Osteoblast (primary cell): Measurements from ENCODE around the gene SUSD3. TPM values are rescaled to one million over a fixed set of nuclear protein-coding genes. Genes with fewer than 3 reads are reported as not detected.

ENCODE experiments used
- DNase-seq: peaks from one replicate; pipeline ENCODE4 v3.0.0; 2011; ENCODE audit warnings: low spot score, mixed read lengths; ENCODE audit not compliant: insufficient read length; ENCODE audit errors: missing footprints
- H2AFZ ChIP-seq: 2 replicates; pipeline ENCODE4 v1.6.0; 2011; ENCODE audit warnings: mild to moderate bottlenecking, low read length
- H3K27ac ChIP-seq: 2 replicates; pipeline ENCODE4 v1.5.1; 2011; ENCODE audit warnings: mild to moderate bottlenecking, low read depth, low read length, moderate library complexity
- H3K27me3 ChIP-seq: 2 replicates; pipeline ENCODE4 v1.6.0; 2012; ENCODE audit warnings: mild to moderate bottlenecking, control low read depth, inconsistent platforms, low read length, moderate library complexity; ENCODE audit not compliant: insufficient read depth
- H3K36me3 ChIP-seq: 2 replicates; pipeline ENCODE4 v1.5.1; 2011; ENCODE audit warnings: mild to moderate bottlenecking, low read length, control low read depth, moderate library complexity; ENCODE audit not compliant: insufficient read depth
- H3K4me1 ChIP-seq: 2 replicates; pipeline ENCODE4 v1.5.1; 2011; ENCODE audit warnings: mild to moderate bottlenecking, low read length, control low read depth, moderate library complexity; ENCODE audit not compliant: insufficient read depth
- H3K4me2 ChIP-seq: 2 replicates; pipeline ENCODE4 v1.6.0; 2011; ENCODE audit warnings: mild to moderate bottlenecking, low read length; ENCODE audit not compliant: insufficient read depth
- H3K4me3 ChIP-seq: fragments of 200-600 bp; sonication (generic); 3 replicates; pipeline ENCODE4 v1.5.1; 2012; ENCODE audit warnings: mild to moderate bottlenecking, low read length, inconsistent platforms; ENCODE audit not compliant: insufficient read depth
- H3K79me2 ChIP-seq: 2 replicates; pipeline ENCODE4 v1.6.0; 2012; ENCODE audit warnings: mild to moderate bottlenecking, low read length, control low read depth, inconsistent platforms; ENCODE audit not compliant: insufficient read depth
- H3K9me3 ChIP-seq: 2 replicates; pipeline ENCODE4 v1.5.1; 2011; ENCODE audit warnings: low read depth, low read length, control low read depth
- H4K20me1 ChIP-seq: 2 replicates; pipeline ENCODE4 v1.6.0; 2012; ENCODE audit warnings: mild to moderate bottlenecking, low read length, control low read depth; ENCODE audit not compliant: insufficient read depth
- CTCF ChIP-seq: IDR thresholded peaks from 2 replicates; pipeline ENCODE4 v1.5.1; 2011; ENCODE audit warnings: mild to moderate bottlenecking, low read depth, low read length, moderate library complexity; ENCODE audit errors: extremely low read depth
- total RNA-seq: library from RNA; depleted of rRNA; stranded (reverse); fragments of >200 nt; gene quantifications from 2 replicates; pipeline ENCODE4 v1.2.3, GENCODE V29; 2012

The SUSD3 gene
- total RNA-seq, 1 donor: 0.36 TPM

- Histone ChIP-seq H3K27me3 (no peaks in the 10 kb centered on the region), H3K9me3 (no peaks in the 10 kb centered on the region), H4K20me1 (peaks cover 35% of the 10 kb centered on the region), H3K4me1 (no peaks in the 10 kb centered on the region), H3K27ac (no peak overlapping the region), H2AFZ (no peak overlapping the region), H3K4me2 (no peak overlapping the region), H3K79me2 (peaks cover 85% of the 10 kb centered on the region), H3K36me3 (peaks cover 4% of the 10 kb centered on the region), H3K4me3 (no peak overlapping the region)
- no peak for TF ChIP-seq CTCF
- no peak for DNase-seq
These were observed 47.1 kb downstream of the SUSD3 start for GRCh38 chr9:93105620-93106019.

- TF ChIP-seq CTCF: no peak
- Histone ChIP-seq H3K9me3 (no peaks in the 10 kb centered on the region), H4K20me1 (peaks cover 35% of the 10 kb centered on the region), H3K4me3 (no peak overlapping the region), H3K36me3 (peaks cover 9% of the 10 kb centered on the region), H3K79me2 (peaks cover 68% of the 10 kb centered on the region), H3K27me3 (no peaks in the 10 kb centered on the region), H3K4me1 (no peaks in the 10 kb centered on the region), H3K27ac (no peak overlapping the region), H3K4me2 (no peak overlapping the region), H2AFZ (no peak overlapping the region)
- DNase-seq: no peak
These were observed 48.8 kb downstream of the SUSD3 start for GRCh38 chr9:93107151-93107824.

- H3K4me3 ChIP-seq: no peak overlapping the region
These were observed 49.3 kb downstream of the SUSD3 start for GRCh38 chr9:93107825-93108161.

More at GRCh38 chr9:93107825-93108161, 49.3 kb downstream of the SUSD3 start:
- Histone ChIP-seq H3K79me2 (peaks cover 63% of the 10 kb centered on the region), H3K9me3 (no peaks in the 10 kb centered on the region), H3K36me3 (peaks cover 9% of the 10 kb centered on the region), H2AFZ (no peak overlapping the region), H3K4me1 (no peaks in the 10 kb centered on the region), H3K27me3 (no peaks in the 10 kb centered on the region), H3K27ac (no peak overlapping the region), H4K20me1 (peaks cover 36% of the 10 kb centered on the region), H3K4me2 (no peak overlapping the region)
- no peak for DNase-seq
- TF ChIP-seq CTCF: no peak
